Esophagus squamous epithelium (tissue), 4 donors: Measurements from ENCODE around the gene EYS.

Source experiments
- POLR2A ChIP-seq, 4 donors: fragments of 450-650 bp; IDR thresholded peaks; one replicate each; pipeline ENCODE4 v1.6.1; 2017; ENCODE audit warnings: antibody characterized with exemption in 4 of 4, mild to moderate bottlenecking in 4 of 4, moderate library complexity in 3 of 4
- TF ChIP-seq, protein P1 (sequence below), 6 experiments: fragments of 450-650 bp in 4 of 6; fragments of 200-600 bp in 2 of 6; sonication (generic) in 2 of 6; IDR thresholded peaks; one replicate each; pipeline ENCODE4 v1.5.1; 2016 to 2019; ENCODE audit warnings: antibody characterized with exemption in 6 of 6, mild to moderate bottlenecking in 4 of 6, moderate library complexity in 4 of 6

DNA sequence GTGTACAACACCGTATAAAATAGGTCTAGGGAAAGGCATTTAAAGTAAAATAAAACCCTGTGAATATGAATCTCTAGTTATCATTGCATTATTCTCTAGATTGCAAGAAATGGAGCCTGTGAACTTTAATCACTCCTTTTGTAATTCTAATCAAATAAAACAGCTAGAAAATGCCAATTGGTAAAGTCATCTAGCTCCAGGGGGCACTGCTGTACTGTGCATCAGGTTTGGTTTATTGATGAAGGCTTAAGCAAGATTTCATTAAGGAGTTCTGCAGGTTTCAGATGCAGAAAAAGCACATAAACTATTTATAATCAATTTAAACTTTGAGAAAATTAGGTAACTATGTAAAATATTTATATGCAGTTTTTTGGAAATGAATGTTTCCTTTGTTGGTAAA is 1426.5 kb downstream of the EYS start:
- TF ChIP-seq, protein P1, sequence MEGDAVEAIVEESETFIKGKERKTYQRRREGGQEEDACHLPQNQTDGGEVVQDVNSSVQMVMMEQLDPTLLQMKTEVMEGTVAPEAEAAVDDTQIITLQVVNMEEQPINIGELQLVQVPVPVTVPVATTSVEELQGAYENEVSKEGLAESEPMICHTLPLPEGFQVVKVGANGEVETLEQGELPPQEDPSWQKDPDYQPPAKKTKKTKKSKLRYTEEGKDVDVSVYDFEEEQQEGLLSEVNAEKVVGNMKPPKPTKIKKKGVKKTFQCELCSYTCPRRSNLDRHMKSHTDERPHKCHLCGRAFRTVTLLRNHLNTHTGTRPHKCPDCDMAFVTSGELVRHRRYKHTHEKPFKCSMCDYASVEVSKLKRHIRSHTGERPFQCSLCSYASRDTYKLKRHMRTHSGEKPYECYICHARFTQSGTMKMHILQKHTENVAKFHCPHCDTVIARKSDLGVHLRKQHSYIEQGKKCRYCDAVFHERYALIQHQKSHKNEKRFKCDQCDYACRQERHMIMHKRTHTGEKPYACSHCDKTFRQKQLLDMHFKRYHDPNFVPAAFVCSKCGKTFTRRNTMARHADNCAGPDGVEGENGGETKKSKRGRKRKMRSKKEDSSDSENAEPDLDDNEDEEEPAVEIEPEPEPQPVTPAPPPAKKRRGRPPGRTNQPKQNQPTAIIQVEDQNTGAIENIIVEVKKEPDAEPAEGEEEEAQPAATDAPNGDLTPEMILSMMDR (IDR thresholded peaks at IDR 0.05): peak in 1 of 6 experiments; percentile 15
- TF ChIP-seq POLR2A (IDR thresholded peaks at IDR 0.05): no peak
